SK-N-SH (cell line): ENCODE results near the gene CTRB1.
"Not testable (repeated sequence)": the region's sequence is repeated elsewhere in the genome, so short reads cannot be mapped to it uniquely, and the experiment has no call there.

Experiments
- CTCF ChIP-seq: fragments of 200-600 bp; sonication (generic); IDR thresholded peaks from 2 replicates; pipeline ENCODE4 v1.6.1; 2017; ENCODE audit warnings: antibody characterized with exemption, mild to moderate bottlenecking, moderate library complexity
- EP300 ChIP-seq, 2 experiments: IDR thresholded peaks; 2 replicates each; pipeline versions ENCODE4 v1.4.0 to v1.6.1; 2012; ENCODE audit warnings: borderline replicate concordance in 1 of 2, low read depth in 1 of 2, low read length in 1 of 2
- GABPA ChIP-seq: IDR thresholded peaks from 2 replicates; pipeline ENCODE4 v1.4.0; 2012; ENCODE audit warnings: low read depth, mild to moderate bottlenecking
- GATA2 ChIP-seq: sonication (generic); formaldehyde crosslinking; IDR thresholded peaks from 2 replicates; pipeline ENCODE4 v1.5.0; 2020; ENCODE audit warnings: mild to moderate bottlenecking, missing genetic modification reagents
- MXI1 ChIP-seq: IDR thresholded peaks from 2 replicates; pipeline ENCODE4 v1.6.1; 2012; ENCODE audit warnings: mild to moderate bottlenecking, low read depth, low read length, improper control_type of control experiment
- NRF1 ChIP-seq: IDR thresholded peaks from 2 replicates; pipeline ENCODE4 v1.6.1; 2012; ENCODE audit warnings: low read depth, mild to moderate bottlenecking, low read length
- POLR2AphosphoS5 ChIP-seq: IDR thresholded peaks from 2 replicates; pipeline ENCODE4 v1.6.1; 2012; ENCODE audit warnings: low read depth, low read length
- SIN3A ChIP-seq: IDR thresholded peaks from 2 replicates; pipeline ENCODE4 v1.6.1; 2012; ENCODE audit warnings: low read depth, mild to moderate bottlenecking, low read length, moderate library complexity, borderline replicate concordance
- SMC3 ChIP-seq: IDR thresholded peaks from 2 replicates; pipeline ENCODE4 v1.6.1; 2012; ENCODE audit warnings: low read depth, low read length, improper control_type of control experiment
- ZBTB33 ChIP-seq: IDR thresholded peaks from 2 replicates; pipeline ENCODE4 v1.4.0; 2012; ENCODE audit warnings: low read depth, borderline replicate concordance

- TF ChIP-seq POLR2AphosphoS5; CTCF; GABPA; EP300 (IDR thresholded peaks at IDR 0.05; ENCODE audit: borderline replicate concordance in 1 of 2, low read depth in 1 of 2, low read length in 1 of 2); MXI1; ZBTB33; GATA2 (CRISPR knock-in tag); NRF1; SIN3A; SMC3: not testable (repeated sequence)
Observed at GRCh38 chr16:75209514-75209913, 9.3 kb upstream of the CTRB1 start.
